ENCODE results near the gene FAN1.

FAN1 gene

DNA sequence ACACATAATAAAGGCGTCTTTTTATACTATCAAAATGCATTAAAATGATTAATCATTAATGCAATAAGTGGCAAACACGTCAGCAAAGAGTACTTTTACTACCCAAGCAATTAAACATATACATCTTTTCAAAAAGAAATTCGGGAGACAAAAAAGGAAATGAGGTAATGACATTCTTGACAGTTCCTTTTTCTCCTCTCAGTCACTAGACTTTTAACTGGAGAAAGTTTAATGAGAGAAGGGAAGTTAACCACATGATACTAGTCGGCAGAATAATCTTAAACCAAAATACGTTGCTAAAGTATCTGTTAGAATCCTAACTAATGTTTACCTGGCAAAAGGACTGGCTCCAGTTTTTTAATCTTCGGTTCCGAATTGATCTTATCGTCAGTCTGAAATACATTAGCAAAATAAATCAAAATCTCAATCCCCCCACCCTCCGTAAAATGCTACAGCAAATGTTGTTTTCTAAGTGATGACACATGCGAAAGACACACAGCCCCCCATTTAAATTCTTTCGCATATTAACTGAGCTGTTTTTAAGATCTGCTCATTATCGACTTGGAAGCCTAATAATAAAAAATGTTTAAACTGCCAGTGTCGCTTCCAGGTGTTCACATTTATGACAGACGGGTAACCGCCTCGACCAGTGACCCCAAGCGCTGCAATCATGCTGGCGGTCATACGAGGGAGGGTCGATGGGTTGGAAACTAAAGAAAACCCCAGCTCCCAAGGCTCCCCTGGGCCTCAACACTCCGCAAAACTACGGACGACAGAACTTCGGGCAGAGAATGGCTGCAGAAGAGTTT lies 86.9 kb downstream of the FAN1 start:
- WGBS, result 8% methylated on average over 18 of the region's 24 CpGs
- H3K36me3 ChIP-seq (ENCODE audit: control insufficient read depth in 1 of 2, insufficient read depth in 2 of 2, low read depth in 1 of 2, low read length in 2 of 2), result peaks cover 8 to 20% of the 10 kb centered on the region in 2 experiments

DNA sequence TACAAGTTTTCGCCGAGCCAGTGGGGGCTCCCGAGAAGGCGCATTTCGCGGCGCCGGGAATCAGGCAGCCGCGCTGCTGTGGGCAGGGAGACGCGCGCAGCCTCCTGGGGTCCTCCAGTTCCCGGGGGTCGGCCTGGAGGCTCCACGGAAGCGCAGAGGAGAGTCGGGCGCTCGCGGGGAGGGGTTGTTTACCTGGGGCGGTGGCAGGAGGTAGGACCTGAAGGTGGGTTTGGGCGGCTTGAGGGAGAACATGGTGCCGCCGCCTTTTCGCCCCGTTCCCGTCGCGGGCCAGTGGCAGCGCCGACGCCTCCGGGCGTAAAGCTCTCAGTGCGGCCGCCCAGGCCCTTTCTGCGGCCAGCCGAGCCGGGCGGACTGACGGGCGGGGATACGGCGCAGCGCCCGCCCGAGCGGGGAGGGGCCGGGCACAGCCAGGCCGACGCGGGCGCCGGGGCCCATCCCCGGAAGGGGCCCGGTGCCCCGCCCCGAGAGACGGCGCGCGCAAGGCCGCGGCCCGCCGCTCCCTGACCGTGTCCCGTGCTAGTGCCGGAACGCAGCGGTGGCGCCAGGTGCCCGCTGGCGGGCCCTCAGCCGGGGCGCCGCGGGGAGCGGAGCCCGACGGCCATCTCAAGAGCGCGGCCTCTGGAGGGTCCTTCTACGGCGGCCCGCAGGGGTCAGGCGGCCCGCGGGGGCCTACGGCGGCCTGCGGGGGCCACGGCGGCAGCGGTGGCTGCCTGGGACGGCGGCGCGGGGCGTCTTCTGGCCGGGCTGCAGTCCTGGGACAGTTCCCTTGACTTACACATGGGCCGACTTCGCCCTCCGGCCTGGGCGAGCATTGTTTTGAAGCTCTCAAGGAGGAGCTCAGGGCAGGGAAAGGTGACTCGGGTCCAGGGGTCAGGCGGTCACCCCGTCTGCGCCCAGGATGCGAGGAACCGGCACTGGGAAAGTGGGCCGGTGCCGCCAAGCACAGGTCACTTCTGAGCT lies 87.8 kb downstream of the FAN1 start, which contains the start of gene MTMR10:
Gene MTMR10, minus strand, starts transcription at position 374 of the 981 bp plus-strand sequence. Its CDS starts 122 bp downstream, at position 252.
- Histone ChIP-seq H2AFZ (ENCODE audit: low read depth, low read length) (peak within 1 kb of the TSS; percentile 97), H3K9ac (ENCODE audit: low read length) (peak within 1 kb of the TSS; percentile 99), H3K79me1 (replicated peaks; ENCODE audit: low read length, poor library complexity, severe bottlenecking) (peaks cover 4% of the 10 kb centered on the region), H3K18ac (ENCODE audit: low read depth in 1 of 2, low read length in 2 of 2) (peak within 1 kb of the TSS; percentile 88 to 98), H3K4me1 (ENCODE audit: control insufficient read depth, insufficient read depth, low read depth, low read length) (peaks cover 6% of the 10 kb centered on the region), H3K36me3 (ENCODE audit: control insufficient read depth in 1 of 2, insufficient read depth in 2 of 2, low read depth in 1 of 2, low read length in 2 of 2) (peaks cover 2 to 11% of the 10 kb centered on the region in 2 experiments), H3K4me3 (ENCODE audit: insufficient read depth in 1 of 2, low read depth in 1 of 2, low read length in 2 of 2) (peak within 1 kb of the TSS; percentile 97 to 99), H3K4ac (ENCODE audit: low read depth in 1 of 2, low read length in 2 of 2) (peak within 1 kb of the TSS; percentile 69 to 92), H2BK15ac (ENCODE audit: low read depth, poor library complexity, severe bottlenecking) (peak within 1 kb of the TSS; percentile 45), H2BK5ac (ENCODE audit: low read depth, low read length, poor library complexity, severe bottlenecking) (peak within 1 kb of the TSS; percentile 94), H3K9me3 (ENCODE audit: control insufficient read depth, low read length) (no peaks in the 10 kb centered on the region), H2AK5ac (ENCODE audit: low read length, severe bottlenecking) (peak within 1 kb of the TSS; percentile 53), H2BK120ac (ENCODE audit: low read depth, low read length) (peak within 1 kb of the TSS; percentile 77), H3K27ac (ENCODE audit: low read length, poor library complexity, severe bottlenecking) (peak within 1 kb of the TSS; percentile 67), H2BK12ac (ENCODE audit: low read length in 2 of 2) (peak within 1 kb of the TSS in 1 of 2 experiments; percentile 4), H3K14ac (ENCODE audit: low read length in 2 of 2) (peak within 1 kb of the TSS in 1 of 2 experiments; percentile 96), H3K4me2 (ENCODE audit: low read length, poor library complexity, severe bottlenecking) (peak within 1 kb of the TSS; percentile 91), H4K8ac (ENCODE audit: low read length) (peak within 1 kb of the TSS; percentile 89), H3K27me3 (ENCODE audit: control insufficient read depth in 1 of 2, insufficient read depth in 1 of 2, low read length in 2 of 2) (no peaks in the 10 kb centered on the region), H4K91ac (ENCODE audit: low read length) (peak within 1 kb of the TSS; percentile 80), H3K23ac (ENCODE audit: low read length in 2 of 2) (peak within 1 kb of the TSS; percentile 49 to 89)
- peak; percentile 80 for DNase-seq
- under 1% methylated on average over 65 of the region's 114 CpGs for whole genome bisulfite sequencing

More for the DNA sequence above, 86.9 kb downstream of the FAN1 start:
- Histone ChIP-seq H2AK5ac (ENCODE audit: low read length, severe bottlenecking) (no peak overlapping the region), H3K23ac (ENCODE audit: low read length in 2 of 2) (peak overlapping the region in 1 of 2 experiments; percentile 49), H3K79me1 (replicated peaks; ENCODE audit: low read length, poor library complexity, severe bottlenecking) (peaks cover 6% of the 10 kb centered on the region), H3K18ac (ENCODE audit: low read depth in 1 of 2, low read length in 2 of 2) (peak overlapping the region; percentile 88 to 89), H3K9me3 (ENCODE audit: control insufficient read depth, low read length) (no peaks in the 10 kb centered on the region), H3K4ac (ENCODE audit: low read depth in 1 of 2, low read length in 2 of 2) (peak overlapping the region in 1 of 2 experiments; percentile 92), H3K27me3 (ENCODE audit: control insufficient read depth in 1 of 2, insufficient read depth in 1 of 2, low read length in 2 of 2) (no peaks in the 10 kb centered on the region), H3K9ac (ENCODE audit: low read length) (peak overlapping the region; percentile 99), H3K4me3 (ENCODE audit: insufficient read depth in 1 of 2, low read depth in 1 of 2, low read length in 2 of 2) (peak overlapping the region; percentile 97 to 99), H4K91ac (ENCODE audit: low read length) (no peak overlapping the region), H2AFZ (ENCODE audit: low read depth, low read length) (peak overlapping the region; percentile 97), H2BK12ac (ENCODE audit: low read length in 2 of 2) (no peak overlapping the region), H3K27ac (ENCODE audit: low read length, poor library complexity, severe bottlenecking) (peak overlapping the region; percentile 67), H2BK5ac (ENCODE audit: low read depth, low read length, poor library complexity, severe bottlenecking) (peak overlapping the region; percentile 94), H4K8ac (ENCODE audit: low read length) (peak overlapping the region; percentile 63), H2BK120ac (ENCODE audit: low read depth, low read length) (peak overlapping the region; percentile 77), H3K4me2 (ENCODE audit: low read length, poor library complexity, severe bottlenecking) (peak overlapping the region; percentile 91), H3K14ac (ENCODE audit: low read length in 2 of 2) (peak overlapping the region in 1 of 2 experiments; percentile 60), H3K4me1 (ENCODE audit: control insufficient read depth, insufficient read depth, low read depth, low read length) (peaks cover 11% of the 10 kb centered on the region), H2BK15ac (ENCODE audit: low read depth, poor library complexity, severe bottlenecking) (no peak overlapping the region)
- DNase-seq, result peak; percentile 22

- Histone ChIP-seq H4K8ac (ENCODE audit: low read length) (peak overlapping the region; percentile 89), H3K4me2 (ENCODE audit: low read length, poor library complexity, severe bottlenecking) (peak overlapping the region; percentile 91), H3K9me3 (ENCODE audit: control insufficient read depth, low read length) (no peaks in the 10 kb centered on the region), H2BK120ac (ENCODE audit: low read depth, low read length) (no peak overlapping the region), H3K9ac (ENCODE audit: low read length) (peak overlapping the region; percentile 99), H3K27ac (ENCODE audit: low read length, poor library complexity, severe bottlenecking) (peak overlapping the region; percentile 63), H3K18ac (ENCODE audit: low read depth in 1 of 2, low read length in 2 of 2) (peak overlapping the region; percentile 84 to 98), H2BK12ac (ENCODE audit: low read length in 2 of 2) (peak overlapping the region in 1 of 2 experiments; percentile 4), H3K36me3 (ENCODE audit: control insufficient read depth in 1 of 2, insufficient read depth in 2 of 2, low read depth in 1 of 2, low read length in 2 of 2) (peaks cover 0 to 6% of the 10 kb centered on the region in 2 experiments), H3K79me1 (replicated peaks; ENCODE audit: low read length, poor library complexity, severe bottlenecking) (peaks cover 1% of the 10 kb centered on the region), H3K4me3 (ENCODE audit: insufficient read depth in 1 of 2, low read depth in 1 of 2, low read length in 2 of 2) (peak overlapping the region; percentile 97 to 99), H3K27me3 (ENCODE audit: control insufficient read depth in 1 of 2, insufficient read depth in 1 of 2, low read length in 2 of 2) (no peaks in the 10 kb centered on the region), H3K4ac (ENCODE audit: low read depth in 1 of 2, low read length in 2 of 2) (peak overlapping the region; percentile 45 to 69), H2AFZ (ENCODE audit: low read depth, low read length) (peak overlapping the region; percentile 72), H3K14ac (ENCODE audit: low read length in 2 of 2) (no peak overlapping the region), H2BK15ac (ENCODE audit: low read depth, poor library complexity, severe bottlenecking) (no peak overlapping the region), H2AK5ac (ENCODE audit: low read length, severe bottlenecking) (peak overlapping the region; percentile 29), H4K91ac (ENCODE audit: low read length) (peak overlapping the region; percentile 80), H3K4me1 (ENCODE audit: control insufficient read depth, insufficient read depth, low read depth, low read length) (peaks cover 6% of the 10 kb centered on the region), H2BK5ac (ENCODE audit: low read depth, low read length, poor library complexity, severe bottlenecking) (peak overlapping the region; percentile 89), H3K23ac (ENCODE audit: low read length in 2 of 2) (peak overlapping the region in 1 of 2 experiments; percentile 89)
- WGBS, result 57% methylated on average over 2 of the region's 7 CpGs
- DNase-seq, result no peak
Observed at GRCh38 chr15:30992249-30992864, 88.6 kb downstream of the FAN1 start.

All from mesenchymal stem cell (in vitro differentiated cells and primary cell).